Right lobe of liver (tissue), 6 donors: ENCODE results near the gene THRA. TPM values are rescaled to one million over a fixed set of nuclear protein-coding genes. Genes with fewer than 3 reads are reported as not detected.

Source experiments
- ATAC-seq, 4 donors: fragments of 200-7000 bp; cut with Tn5 transposase; one replicate each; pipeline ENCODE4 v1.9.1; 2020; ENCODE audit warnings: mild to moderate bottlenecking in 4 of 4, moderate library complexity in 4 of 4
- DNase-seq, 3 donors: peaks; one replicate each; pipeline ENCODE4 v3.0.0-alpha.2; 2020
- H3K27ac ChIP-seq, 3 donors: fragments of 200-600 bp; one replicate each; pipeline ENCODE4 v1.8.0; 2022
- H3K27me3 ChIP-seq, 2 donors: fragments of 200-600 bp; one replicate each; pipeline ENCODE4 v1.8.0; 2022
- H3K36me3 ChIP-seq, 4 donors: fragments of 200-600 bp; sonication (generic) in 1 of 4; one replicate each; pipeline versions ENCODE4 v1.5.1 to v1.8.0; 2017 to 2022; ENCODE audit warnings: control low read depth in 1 of 4
- H3K4me1 ChIP-seq, 4 donors: fragments of 200-600 bp; sonication (generic) in 1 of 4; one replicate each; pipeline versions ENCODE4 v1.5.1 to v1.8.0; 2017 to 2022; ENCODE audit warnings: control low read depth in 1 of 4
- H3K4me3 ChIP-seq, 3 donors: fragments of 200-600 bp; one replicate each; pipeline ENCODE4 v1.8.0; 2022
- H3K9me3 ChIP-seq, 4 donors: fragments of 200-600 bp; sonication (generic) in 1 of 4; one replicate each; pipeline versions ENCODE4 v1.5.1 to v1.8.0; 2017 to 2022; ENCODE audit warnings: control low read depth in 1 of 4
- POLR2A ChIP-seq: fragments of 450-650 bp; IDR thresholded peaks from one replicate; pipeline ENCODE4 v1.6.1; 2017; ENCODE audit warnings: antibody characterized with exemption, mild to moderate bottlenecking
- WGBS: methylation state at CpG from one replicate; pipeline ENCODE4 v1.1.6; 2018; ENCODE audit warnings: low coverage, low lambda C conversion rate; ENCODE audit not compliant: insufficient coverage; ENCODE audit errors: missing lambda C conversion rate; 5-methylcytosine and 5-hydroxymethylcytosine counted together
- intact Hi-C, 2 donors: fragments of 100-400 bp; cut with DNase I; formaldehyde crosslinking; loops; one replicate each; pipeline versions ENCODE4 v1.11.2 to v1.14.1; 2022
- total RNA-seq, 6 experiments: library from RNA; depleted of rRNA in 2 of 6; stranded (reverse); fragments of >200 nt in 2 of 6; fragmentation: NEBNext Ultra II Directional in 3 of 6; extraction: Animal tissue kit (Norgen Biotek cat#: 25700) in 3 of 6; gene quantifications; one replicate each; pipeline versions ENCODE4 v1.1.0 to v1.2.4, GENCODE V29; 2016 to 2023
- TF ChIP-seq, protein P1 (sequence below), 4 donors: fragments of 200-600 bp in 3 of 4; fragments of 450-650 bp in 1 of 4; IDR thresholded peaks; one replicate each; pipeline versions ENCODE4 v1.5.1 to v1.8.0; 2016 to 2022; ENCODE audit warnings: antibody characterized with exemption in 4 of 4, mild to moderate bottlenecking in 2 of 4
- donor health status: DM: no; HTN: yes; CAD: no.
- donor health status: DM: no; HTN: no; CAD: no.
- donor health status: DM: no; HTN: no; CAD: no.
- donor health status: DM: no; HTN: yes; CAD: no.
- donor health status: DM: no; HTN: yes; CAD: no.

The THRA gene
- total RNA-seq, 6 experiments from 2014 or later = 3.7 to 9.4 (median 7.7) TPM

DNA sequence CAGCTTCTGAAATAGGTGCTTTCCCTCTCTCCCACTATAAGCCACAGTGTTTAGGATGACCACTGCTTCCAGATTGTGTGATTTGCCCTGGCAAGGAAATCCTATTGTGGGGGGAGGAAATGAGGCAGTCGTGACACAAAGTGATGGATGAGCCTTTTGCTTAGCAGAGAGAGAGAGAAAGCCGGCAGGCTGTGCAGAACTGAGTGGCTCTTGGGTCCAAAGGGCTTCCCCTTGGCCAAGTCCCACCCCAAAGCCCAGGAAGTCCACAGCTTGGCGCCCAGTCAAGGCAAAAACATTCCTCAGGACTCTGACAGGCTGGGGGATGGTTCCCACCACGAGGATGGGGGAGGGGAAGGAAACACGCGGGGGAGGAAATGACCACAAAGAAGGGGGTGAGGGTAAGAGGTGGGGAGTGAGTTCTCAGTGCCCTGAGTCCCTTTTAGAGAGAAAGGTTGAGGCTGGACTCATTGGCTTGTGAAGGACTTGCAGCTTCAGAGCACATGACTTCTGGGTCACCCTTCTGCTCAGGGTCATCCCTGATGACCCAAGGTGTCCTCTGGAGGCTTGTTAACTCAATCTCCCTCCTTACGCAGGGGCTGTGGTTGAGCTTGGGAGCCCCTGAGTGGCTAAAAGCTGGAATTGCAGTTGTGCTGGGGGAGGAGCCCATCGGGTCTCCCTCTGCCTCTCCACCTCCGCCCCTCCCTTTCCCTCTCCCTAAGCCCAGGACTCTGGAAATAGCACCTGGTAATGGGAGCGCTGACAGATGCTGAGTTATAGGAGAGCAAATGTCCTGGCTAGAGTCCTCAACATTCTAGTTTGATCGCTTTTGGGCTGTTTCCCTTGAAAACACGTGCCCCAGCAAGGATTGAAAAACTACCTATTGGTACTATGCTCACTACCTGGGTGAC is 48.7 kb downstream of the THRA start:
- TF ChIP-seq POLR2A = peak; percentile 33
- TF ChIP-seq, protein P1, sequence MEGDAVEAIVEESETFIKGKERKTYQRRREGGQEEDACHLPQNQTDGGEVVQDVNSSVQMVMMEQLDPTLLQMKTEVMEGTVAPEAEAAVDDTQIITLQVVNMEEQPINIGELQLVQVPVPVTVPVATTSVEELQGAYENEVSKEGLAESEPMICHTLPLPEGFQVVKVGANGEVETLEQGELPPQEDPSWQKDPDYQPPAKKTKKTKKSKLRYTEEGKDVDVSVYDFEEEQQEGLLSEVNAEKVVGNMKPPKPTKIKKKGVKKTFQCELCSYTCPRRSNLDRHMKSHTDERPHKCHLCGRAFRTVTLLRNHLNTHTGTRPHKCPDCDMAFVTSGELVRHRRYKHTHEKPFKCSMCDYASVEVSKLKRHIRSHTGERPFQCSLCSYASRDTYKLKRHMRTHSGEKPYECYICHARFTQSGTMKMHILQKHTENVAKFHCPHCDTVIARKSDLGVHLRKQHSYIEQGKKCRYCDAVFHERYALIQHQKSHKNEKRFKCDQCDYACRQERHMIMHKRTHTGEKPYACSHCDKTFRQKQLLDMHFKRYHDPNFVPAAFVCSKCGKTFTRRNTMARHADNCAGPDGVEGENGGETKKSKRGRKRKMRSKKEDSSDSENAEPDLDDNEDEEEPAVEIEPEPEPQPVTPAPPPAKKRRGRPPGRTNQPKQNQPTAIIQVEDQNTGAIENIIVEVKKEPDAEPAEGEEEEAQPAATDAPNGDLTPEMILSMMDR (IDR thresholded peaks at IDR 0.05) = peak; percentile 88 to 94 (median 91)
- intact Hi-C loops = loop anchor here in 1 of 2 donors (10.0 kb wide), 1 partner anchor 53 kb away; no protein-coding TSS in a partner anchor
- H3K36me3 ChIP-seq = no peaks in the 10 kb centered on the region
- 0% methylated on average over 10 of the region's 12 CpGs for WGBS
- peak overlapping the region in 1 of 3 donors; percentile 19 for H3K4me3 ChIP-seq
- DNase-seq (peak; percentile 88 to 92 (median 92)), ATAC-seq (peak; percentile 65 to 82 (median 70))
- H3K9me3 ChIP-seq = no peaks in the 10 kb centered on the region
- peak overlapping the region; percentile 90 to 91 (median 90) for H3K27ac ChIP-seq
- H3K27me3 ChIP-seq = no peaks in the 10 kb centered on the region
- peaks cover 2 to 76% (median 43%) of the 10 kb centered on the region in 4 donors for H3K4me1 ChIP-seq

DNA sequence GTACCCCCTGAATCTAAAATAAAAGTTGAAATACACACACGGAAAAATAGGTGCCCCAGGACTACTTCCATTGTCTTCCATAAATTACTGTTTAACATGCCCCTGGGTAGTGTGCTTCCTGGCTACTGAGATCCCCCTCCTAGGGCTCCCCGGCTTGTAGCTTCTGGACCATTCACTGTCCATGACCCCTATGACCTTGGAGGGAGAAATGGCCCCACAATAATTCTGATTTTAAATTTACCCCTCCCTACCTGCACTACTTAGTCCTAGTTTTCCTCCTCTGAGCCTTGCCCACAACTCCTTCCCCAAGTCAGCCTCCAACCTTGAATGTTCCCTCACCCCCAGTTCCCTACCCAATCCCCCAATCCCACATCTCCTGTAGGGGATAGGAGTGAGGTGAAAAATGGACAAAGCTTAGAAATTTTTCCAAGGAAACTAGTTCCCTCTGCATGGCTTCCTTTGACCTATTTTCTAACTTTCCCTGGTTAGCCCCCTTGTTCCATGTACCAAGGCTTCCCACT is 49.5 kb downstream of the THRA start:
- no peaks in the 10 kb centered on the region for H3K9me3 ChIP-seq
- WGBS = 4% methylated on average over 2 of the region's 2 CpGs
- no peaks in the 10 kb centered on the region for H3K27me3 ChIP-seq
- ATAC-seq (no peak), DNase-seq (no peak)
- no peaks in the 10 kb centered on the region for H3K36me3 ChIP-seq
- H3K27ac ChIP-seq = peak overlapping the region; percentile 90 to 91 (median 90)
- intact Hi-C loops = loop anchor here in 1 of 2 donors (10.0 kb wide), 1 partner anchor 53 kb away; no protein-coding TSS in a partner anchor
- no peak for TF ChIP-seq POLR2A
- TF ChIP-seq, protein P1 (IDR thresholded peaks at IDR 0.05) = no peak
- no peak overlapping the region for H3K4me3 ChIP-seq
- H3K4me1 ChIP-seq = peaks cover 2 to 74% (median 43%) of the 10 kb centered on the region in 4 donors

DNA sequence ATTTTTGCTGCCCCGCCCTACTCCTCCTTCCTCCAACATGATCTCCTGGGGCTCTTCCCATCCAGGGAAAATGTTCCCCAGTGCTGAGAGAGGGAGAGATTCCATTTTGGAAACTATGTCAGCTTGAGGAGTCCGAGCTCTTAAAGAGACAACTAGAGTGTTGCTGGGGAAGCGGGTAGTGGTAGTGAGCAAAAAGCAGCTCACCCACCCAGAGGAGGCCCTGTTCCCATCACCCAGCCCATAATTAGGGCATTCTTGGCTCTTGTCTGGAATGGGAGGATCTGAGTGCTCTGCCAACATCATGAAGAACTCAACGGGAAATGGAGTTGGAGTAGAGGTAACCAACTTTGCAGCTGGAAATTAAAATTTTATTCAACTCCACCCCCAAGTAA is 49.9 kb downstream of the THRA start:
- WGBS = 46% methylated on average over 4 of the region's 4 CpGs
- DNase-seq (no peak), ATAC-seq (no peak)
- TF ChIP-seq, protein P1 (IDR thresholded peaks at IDR 0.05) = no peak
- no peak for TF ChIP-seq POLR2A
- intact Hi-C loops = loop anchor here in 1 of 2 donors (10.0 kb wide), 1 partner anchor 52 kb away; no protein-coding TSS in a partner anchor
- H3K36me3 ChIP-seq = no peaks in the 10 kb centered on the region
- peaks cover 2 to 70% (median 43%) of the 10 kb centered on the region in 4 donors for H3K4me1 ChIP-seq
- H3K27me3 ChIP-seq = no peaks in the 10 kb centered on the region
- peak overlapping the region; percentile 90 to 91 (median 90) for H3K27ac ChIP-seq
- H3K9me3 ChIP-seq = no peaks in the 10 kb centered on the region
- no peak overlapping the region for H3K4me3 ChIP-seq

DNA sequence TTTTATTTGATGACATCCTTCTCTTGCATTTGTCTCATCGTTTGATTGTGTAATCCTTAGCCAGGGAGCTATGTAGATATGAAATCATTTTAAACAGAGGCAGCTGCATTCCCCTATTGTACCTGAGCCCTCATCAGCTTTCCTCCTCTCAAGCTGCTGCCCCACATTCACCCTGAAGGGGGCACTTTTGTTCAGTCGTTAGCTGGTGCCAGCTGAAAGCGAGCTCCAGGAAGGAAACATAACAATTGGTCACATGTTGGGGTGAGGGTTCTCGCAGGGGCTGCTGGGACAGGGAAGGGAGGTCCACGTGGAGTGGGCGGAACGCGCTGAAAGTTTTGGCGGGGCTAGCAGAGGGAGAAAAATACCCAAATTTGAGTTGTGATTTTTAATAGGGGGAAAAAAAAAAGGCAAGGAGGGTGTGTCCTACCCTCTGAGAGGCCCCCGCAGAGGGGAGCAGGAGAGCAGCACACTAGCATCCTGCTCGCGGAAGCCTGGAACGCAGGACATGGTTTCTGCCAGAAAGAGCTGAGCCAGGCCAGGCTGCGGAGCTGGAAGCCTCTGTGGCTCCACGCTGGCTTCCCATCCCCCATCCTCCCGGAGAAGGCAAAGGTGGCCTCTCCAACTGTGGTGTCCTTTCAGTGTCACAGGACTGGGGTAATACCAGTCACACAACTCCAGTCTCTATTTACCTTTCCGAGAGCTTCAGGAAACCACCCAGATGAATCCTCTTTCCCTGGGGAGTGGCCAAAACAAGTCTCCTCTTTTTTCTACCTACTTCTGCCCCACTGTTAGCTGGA is 50.5 kb downstream of the THRA start:
- peak; percentile 52 for TF ChIP-seq POLR2A
- TF ChIP-seq, protein P1 (IDR thresholded peaks at IDR 0.05) = peak; percentile 87 to 95 (median 93)
- no peaks in the 10 kb centered on the region for H3K27me3 ChIP-seq
- no peaks in the 10 kb centered on the region for H3K36me3 ChIP-seq
- peak; percentile 90 to 95 (median 94) for DNase-seq
- peak; percentile 63 to 75 (median 72) for ATAC-seq
- WGBS = 0% methylated on average over 15 of the region's 17 CpGs
- H3K9me3 ChIP-seq = no peaks in the 10 kb centered on the region
- peaks cover 2 to 64% (median 41%) of the 10 kb centered on the region in 4 donors for H3K4me1 ChIP-seq
- H3K4me3 ChIP-seq = peak overlapping the region; percentile 46 to 52 (median 48)
- H3K27ac ChIP-seq = peak overlapping the region; percentile 90 to 91 (median 90)
- intact Hi-C loops = loop anchor here in 1 of 2 donors (10.0 kb wide), 1 partner anchor 51 kb away; no protein-coding TSS in a partner anchor
